LNCAP (cell line): Measurements from ENCODE around the gene HEATR9.
A peak's percentile ranks its signal among the peaks of the same experiment; 100 is the strongest.

ENCODE experiments used
- TF ChIP-seq, protein P1 (sequence below): fragments of 450-650 bp; IDR thresholded peaks from 2 replicates; pipeline ENCODE4 v1.5.1; 2017; ENCODE audit warnings: mild to moderate bottlenecking

HEATR9 gene

DNA sequence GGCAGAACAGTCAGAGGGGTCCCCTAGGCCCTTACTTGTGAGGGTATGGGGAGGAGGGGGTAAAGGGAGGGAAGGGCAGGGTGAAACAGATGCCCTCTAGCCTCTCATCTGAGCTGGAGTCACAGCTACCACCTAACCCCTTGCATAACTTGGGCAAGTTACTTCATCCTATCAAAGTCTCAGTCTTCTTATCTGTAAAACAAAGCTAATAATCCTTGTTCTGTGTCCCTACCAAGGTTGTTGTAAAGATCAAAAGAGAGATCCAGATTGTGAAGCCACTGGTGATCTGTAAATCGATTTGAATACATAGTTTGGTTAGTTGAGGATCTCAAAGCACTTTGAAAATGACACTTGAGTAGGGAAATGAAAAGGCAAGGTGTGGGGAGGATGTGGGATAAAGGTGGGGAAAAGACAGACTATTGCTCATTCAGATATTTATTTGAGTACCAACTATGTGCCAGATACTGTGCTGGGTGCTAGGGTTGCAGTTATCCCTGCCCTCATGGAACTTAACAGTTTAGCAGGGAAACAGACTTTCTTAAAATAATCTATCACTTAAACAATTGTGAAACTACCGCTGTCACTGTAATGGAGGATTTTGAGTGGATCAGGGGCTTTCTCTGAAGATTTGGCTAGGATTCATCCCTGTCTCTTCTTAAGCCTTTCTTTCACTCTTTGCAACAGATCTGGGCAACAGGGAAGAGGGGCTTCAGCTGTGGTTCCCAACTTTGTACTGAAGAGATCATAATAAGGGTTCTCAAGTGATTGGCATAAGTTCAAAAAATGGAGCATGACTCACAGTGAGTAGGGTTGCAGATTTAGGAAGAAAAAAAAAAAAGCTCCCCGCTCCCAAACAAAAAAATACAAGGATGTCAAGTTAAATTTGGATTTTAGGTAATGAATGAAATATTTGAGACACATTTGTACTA lies 3.0 kb downstream of the HEATR9 start:
- TF ChIP-seq, protein P1, sequence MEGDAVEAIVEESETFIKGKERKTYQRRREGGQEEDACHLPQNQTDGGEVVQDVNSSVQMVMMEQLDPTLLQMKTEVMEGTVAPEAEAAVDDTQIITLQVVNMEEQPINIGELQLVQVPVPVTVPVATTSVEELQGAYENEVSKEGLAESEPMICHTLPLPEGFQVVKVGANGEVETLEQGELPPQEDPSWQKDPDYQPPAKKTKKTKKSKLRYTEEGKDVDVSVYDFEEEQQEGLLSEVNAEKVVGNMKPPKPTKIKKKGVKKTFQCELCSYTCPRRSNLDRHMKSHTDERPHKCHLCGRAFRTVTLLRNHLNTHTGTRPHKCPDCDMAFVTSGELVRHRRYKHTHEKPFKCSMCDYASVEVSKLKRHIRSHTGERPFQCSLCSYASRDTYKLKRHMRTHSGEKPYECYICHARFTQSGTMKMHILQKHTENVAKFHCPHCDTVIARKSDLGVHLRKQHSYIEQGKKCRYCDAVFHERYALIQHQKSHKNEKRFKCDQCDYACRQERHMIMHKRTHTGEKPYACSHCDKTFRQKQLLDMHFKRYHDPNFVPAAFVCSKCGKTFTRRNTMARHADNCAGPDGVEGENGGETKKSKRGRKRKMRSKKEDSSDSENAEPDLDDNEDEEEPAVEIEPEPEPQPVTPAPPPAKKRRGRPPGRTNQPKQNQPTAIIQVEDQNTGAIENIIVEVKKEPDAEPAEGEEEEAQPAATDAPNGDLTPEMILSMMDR, result no peak

DNA sequence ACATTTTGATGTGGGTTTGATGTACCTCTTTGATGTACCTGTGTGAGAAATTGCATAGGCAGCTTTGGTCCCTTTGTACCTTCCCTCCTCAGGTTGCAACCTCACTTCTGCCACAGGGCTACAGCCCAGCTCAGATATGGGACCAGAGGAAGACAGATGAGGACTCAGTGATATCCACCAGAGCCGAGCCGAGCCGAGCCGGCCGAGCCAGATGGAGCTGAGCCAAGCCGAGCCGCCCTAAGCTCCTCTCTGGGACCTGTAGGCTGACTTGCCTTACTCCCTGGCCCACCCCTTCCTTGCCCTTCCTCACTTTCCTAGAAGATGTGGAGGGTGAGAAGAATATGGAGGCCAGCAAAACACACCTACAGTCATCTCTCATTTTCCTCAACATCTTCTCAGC lies 3.8 kb downstream of the HEATR9 start:
- TF ChIP-seq, protein P1, result no peak

DNA sequence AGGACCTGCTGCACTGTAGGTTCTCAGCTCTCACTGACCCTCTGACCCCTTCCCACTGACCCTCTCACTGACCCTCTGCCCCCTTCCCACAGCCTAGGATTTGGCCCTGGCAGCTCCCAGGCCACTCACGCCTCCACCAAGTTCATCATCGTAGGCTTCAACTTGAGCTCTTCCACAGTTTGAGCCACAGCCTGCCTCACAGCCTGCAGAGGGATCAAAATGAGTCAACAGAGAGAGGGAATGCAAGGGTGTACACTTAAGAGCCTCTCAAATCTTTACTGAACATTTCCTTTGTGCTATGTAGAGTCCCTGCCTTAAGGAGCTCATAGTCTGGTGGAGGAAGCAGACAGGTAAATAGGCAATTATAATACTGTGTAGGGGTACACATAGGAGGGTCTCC lies 12.1 kb downstream of the HEATR9 start:
- TF ChIP-seq, protein P1, result no peak

DNA sequence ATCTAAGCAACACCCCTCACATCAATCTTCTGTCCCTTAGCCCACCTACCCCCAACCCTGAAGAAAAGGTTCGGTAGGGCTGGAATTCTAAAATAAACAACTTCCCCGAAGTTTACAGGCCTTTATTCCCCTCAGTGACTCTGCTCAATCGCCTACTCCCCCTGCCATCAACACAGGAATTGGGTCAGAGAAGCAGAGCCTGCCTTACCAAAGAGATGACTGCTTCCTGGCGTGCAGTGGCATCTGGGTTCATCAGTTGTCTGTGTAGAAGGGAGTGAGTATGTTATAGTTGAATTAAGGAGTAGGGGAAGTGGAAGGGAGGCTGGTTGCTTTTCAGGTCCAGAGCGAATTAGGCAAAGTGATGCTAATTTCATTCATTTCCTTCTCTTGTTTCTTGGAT lies 12.7 kb downstream of the HEATR9 start:
- TF ChIP-seq, protein P1, result no peak

DNA sequence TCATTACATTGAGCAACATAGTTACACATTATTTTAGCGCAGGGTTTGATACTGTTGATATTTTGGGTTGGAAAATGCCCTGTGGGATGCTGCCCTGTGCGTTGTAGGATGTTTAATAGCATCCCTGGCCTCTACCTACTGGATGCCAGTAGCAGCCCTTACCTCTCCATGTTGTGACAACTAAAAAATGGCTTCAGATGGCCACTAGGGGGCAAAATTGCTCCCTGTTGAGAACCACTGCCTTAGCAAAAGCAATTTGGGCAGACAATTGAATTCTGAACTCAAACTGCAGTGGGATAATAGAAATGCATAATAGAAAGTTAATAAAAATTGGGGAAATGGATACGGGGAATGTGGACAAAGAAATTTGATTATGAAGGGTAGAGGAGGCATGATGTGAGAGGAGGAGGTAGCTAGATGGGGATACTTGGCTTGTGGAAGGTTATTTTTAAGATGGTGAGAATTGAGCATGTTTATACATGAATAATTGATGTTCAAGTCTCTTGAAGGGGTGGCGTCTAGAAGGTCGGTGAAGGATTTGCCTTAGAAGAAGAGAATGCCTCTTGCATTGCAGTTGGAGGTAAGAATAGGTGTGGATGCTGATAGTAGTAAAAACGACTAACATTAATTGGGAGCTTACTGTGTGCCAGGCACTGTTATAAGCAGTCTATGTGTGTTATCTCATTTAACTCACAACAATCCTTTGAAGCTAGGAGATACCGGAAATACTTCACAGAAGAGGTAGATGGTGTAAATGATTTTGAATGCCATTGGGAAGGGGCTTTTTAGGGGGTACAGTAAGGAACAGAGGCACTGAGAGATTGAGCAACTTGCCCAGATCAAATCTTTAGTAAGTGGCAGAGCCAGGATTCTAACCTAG lies 19.0 kb downstream of the HEATR9 start:
- TF ChIP-seq, protein P1, result peak; percentile 85

DNA sequence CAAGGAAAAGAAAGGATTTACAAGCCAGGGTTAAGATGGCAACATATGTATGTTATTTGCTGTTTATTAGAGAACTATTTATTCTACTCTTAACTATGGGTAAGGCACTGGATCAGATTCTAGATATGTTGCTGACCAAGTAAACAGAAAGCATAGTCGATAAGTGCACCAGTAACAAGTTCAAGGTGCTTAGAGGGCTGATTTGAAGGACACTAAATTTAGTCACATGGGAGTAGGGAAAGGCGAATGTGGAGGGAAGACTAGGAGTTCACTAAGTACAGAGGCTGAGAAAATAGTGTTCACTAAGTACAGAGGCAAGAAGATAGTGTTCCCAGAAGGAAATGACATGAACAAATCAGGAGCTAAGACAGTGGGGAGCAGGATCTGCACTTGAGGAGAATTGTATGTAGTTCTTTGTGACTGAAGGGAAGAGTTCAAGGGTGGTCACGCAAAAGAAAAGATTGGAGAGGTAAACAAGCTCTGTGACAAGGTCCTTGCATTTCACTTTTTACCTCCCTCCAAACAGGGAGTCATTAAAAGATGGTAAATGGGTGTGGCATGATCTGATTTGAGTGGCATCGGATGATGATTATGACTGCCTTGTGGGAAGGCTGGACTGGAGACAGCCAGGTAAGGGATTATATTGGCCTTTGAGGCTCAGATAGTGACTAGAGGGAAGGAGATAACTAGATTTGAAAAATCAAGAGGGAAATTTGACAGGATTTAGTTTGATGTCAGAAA lies 20.9 kb downstream of the HEATR9 start:
- TF ChIP-seq, protein P1, result no peak

DNA sequence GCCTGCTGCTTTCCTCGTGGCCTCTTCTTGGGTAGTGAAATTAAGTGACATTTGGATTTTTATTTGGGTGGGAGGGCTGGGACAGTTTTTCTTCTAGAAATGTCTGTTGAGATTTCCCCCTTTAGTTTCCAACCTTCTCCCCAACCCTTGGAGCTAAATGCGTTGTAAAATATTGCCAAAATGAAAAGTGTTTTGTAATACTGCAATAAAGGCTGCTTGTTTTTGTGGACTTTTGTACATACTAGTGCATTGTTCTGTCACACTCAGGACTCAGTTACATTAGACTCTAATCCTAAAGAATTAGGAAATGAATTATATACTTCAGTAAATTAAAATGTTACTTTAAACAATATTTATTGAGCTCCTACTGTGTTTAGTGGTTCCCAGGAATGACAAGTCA lies 21.7 kb downstream of the HEATR9 start:
- TF ChIP-seq, protein P1, result no peak
